Measurements from ENCODE around the gene RPTOR. TPM values are rescaled to one million over a fixed set of nuclear protein-coding genes. Genes with fewer than 3 reads are reported as not detected.

Gene RPTOR
- total RNA-seq, 1 experiment from 2014 or later: 58.0 TPM

- Histone ChIP-seq H3K4me3 (ENCODE audit: low read depth in 2 of 2, low read length in 2 of 2) (no peak overlapping the region), H3K36me3 (ENCODE audit: control insufficient read depth, insufficient read depth, low read length) (no peaks in the 10 kb centered on the region), H3K4me1 (ENCODE audit: control insufficient read depth, insufficient read depth, low read length) (no peaks in the 10 kb centered on the region), H3K27me3 (ENCODE audit: control insufficient read depth, insufficient read depth, low read length) (no peaks in the 10 kb centered on the region), H3K27ac (ENCODE audit: low read length) (no peak overlapping the region), H3K9me3 (ENCODE audit: control insufficient read depth, insufficient read depth, low read depth, low read length) (no peaks in the 10 kb centered on the region)
- CTCF ChIA-PET: no interaction called here
- DNase-seq (ENCODE audit: low read depth, low spot score) (no peak), ATAC-seq (no peak)
- BruUV-seq (replicated peaks): no TSS peak
- in situ Hi-C loops (cut with HindIII; ENCODE audit: low pct_unique_long_range_greater_than_20kb, low sequenced_read_pairs) (no loop called here), intact Hi-C loops (cut with micrococcal nuclease; ENCODE audit: unreplicated experiment) (no loop called here)
- TF ChIP-seq TCF7L2 (IDR thresholded peaks at IDR 0.05; ENCODE audit: low read depth, low read length) (no peak), SIN3A (IDR thresholded peaks at IDR 0.05; ENCODE audit: borderline replicate concordance, insufficient read depth, low read depth, low read length) (no peak), POLR2AphosphoS5 (IDR thresholded peaks at IDR 0.05; ENCODE audit: low read depth, low read length) (no peak)
- TF ChIP-seq, protein P1, sequence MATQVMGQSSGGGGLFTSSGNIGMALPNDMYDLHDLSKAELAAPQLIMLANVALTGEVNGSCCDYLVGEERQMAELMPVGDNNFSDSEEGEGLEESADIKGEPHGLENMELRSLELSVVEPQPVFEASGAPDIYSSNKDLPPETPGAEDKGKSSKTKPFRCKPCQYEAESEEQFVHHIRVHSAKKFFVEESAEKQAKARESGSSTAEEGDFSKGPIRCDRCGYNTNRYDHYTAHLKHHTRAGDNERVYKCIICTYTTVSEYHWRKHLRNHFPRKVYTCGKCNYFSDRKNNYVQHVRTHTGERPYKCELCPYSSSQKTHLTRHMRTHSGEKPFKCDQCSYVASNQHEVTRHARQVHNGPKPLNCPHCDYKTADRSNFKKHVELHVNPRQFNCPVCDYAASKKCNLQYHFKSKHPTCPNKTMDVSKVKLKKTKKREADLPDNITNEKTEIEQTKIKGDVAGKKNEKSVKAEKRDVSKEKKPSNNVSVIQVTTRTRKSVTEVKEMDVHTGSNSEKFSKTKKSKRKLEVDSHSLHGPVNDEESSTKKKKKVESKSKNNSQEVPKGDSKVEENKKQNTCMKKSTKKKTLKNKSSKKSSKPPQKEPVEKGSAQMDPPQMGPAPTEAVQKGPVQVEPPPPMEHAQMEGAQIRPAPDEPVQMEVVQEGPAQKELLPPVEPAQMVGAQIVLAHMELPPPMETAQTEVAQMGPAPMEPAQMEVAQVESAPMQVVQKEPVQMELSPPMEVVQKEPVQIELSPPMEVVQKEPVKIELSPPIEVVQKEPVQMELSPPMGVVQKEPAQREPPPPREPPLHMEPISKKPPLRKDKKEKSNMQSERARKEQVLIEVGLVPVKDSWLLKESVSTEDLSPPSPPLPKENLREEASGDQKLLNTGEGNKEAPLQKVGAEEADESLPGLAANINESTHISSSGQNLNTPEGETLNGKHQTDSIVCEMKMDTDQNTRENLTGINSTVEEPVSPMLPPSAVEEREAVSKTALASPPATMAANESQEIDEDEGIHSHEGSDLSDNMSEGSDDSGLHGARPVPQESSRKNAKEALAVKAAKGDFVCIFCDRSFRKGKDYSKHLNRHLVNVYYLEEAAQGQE (IDR thresholded peaks at IDR 0.05; ENCODE audit: insufficient read depth in 1 of 2, low read depth in 2 of 2, low read length in 1 of 2): no peak
- TF ChIP-seq, protein P2, sequence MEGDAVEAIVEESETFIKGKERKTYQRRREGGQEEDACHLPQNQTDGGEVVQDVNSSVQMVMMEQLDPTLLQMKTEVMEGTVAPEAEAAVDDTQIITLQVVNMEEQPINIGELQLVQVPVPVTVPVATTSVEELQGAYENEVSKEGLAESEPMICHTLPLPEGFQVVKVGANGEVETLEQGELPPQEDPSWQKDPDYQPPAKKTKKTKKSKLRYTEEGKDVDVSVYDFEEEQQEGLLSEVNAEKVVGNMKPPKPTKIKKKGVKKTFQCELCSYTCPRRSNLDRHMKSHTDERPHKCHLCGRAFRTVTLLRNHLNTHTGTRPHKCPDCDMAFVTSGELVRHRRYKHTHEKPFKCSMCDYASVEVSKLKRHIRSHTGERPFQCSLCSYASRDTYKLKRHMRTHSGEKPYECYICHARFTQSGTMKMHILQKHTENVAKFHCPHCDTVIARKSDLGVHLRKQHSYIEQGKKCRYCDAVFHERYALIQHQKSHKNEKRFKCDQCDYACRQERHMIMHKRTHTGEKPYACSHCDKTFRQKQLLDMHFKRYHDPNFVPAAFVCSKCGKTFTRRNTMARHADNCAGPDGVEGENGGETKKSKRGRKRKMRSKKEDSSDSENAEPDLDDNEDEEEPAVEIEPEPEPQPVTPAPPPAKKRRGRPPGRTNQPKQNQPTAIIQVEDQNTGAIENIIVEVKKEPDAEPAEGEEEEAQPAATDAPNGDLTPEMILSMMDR (IDR thresholded peaks at IDR 0.05): no peak
- POLR2A ChIA-PET: interaction anchor here (0.6 kb wide), 1 partner anchor 23 kb away, joined by 4 read pairs; no protein-coding TSS in a partner anchor
These were observed 45.7 kb upstream of the RPTOR start for GRCh38 chr17:80498920-80499410.

GRCh38 chr17:80499560-80499959, 45.1 kb upstream of the RPTOR start:
- Histone ChIP-seq H3K4me3 (ENCODE audit: low read depth in 2 of 2, low read length in 2 of 2) (no peak overlapping the region), H3K27ac (ENCODE audit: low read length) (no peak overlapping the region), H3K36me3 (ENCODE audit: control insufficient read depth, insufficient read depth, low read length) (no peaks in the 10 kb centered on the region), H3K27me3 (ENCODE audit: control insufficient read depth, insufficient read depth, low read length) (no peaks in the 10 kb centered on the region), H3K9me3 (ENCODE audit: control insufficient read depth, insufficient read depth, low read depth, low read length) (no peaks in the 10 kb centered on the region), H3K4me1 (ENCODE audit: control insufficient read depth, insufficient read depth, low read length) (no peaks in the 10 kb centered on the region)
- ChIA-PET CTCF (interaction anchor here (0.6 kb wide), 1 partner anchor 15 kb away, joined by 8 read pairs; no protein-coding TSS in a partner anchor), POLR2A (no interaction called here)
- DNase-seq (ENCODE audit: low read depth, low spot score) (no peak), ATAC-seq (no peak)
- in situ Hi-C loops (cut with HindIII; ENCODE audit: low pct_unique_long_range_greater_than_20kb, low sequenced_read_pairs) (no loop called here), intact Hi-C loops (cut with micrococcal nuclease; ENCODE audit: unreplicated experiment) (no loop called here)
- BruUV-seq (replicated peaks): no TSS peak
- no peak for TF ChIP-seq POLR2AphosphoS5 (IDR thresholded peaks at IDR 0.05; ENCODE audit: low read depth, low read length)
- TF ChIP-seq TCF7L2 (IDR thresholded peaks at IDR 0.05; ENCODE audit: low read depth, low read length): no peak
- TF ChIP-seq, protein P2 (IDR thresholded peaks at IDR 0.05): no peak
- no peak for TF ChIP-seq SIN3A (IDR thresholded peaks at IDR 0.05; ENCODE audit: borderline replicate concordance, insufficient read depth, low read depth, low read length)
- TF ChIP-seq, protein P1 (IDR thresholded peaks at IDR 0.05; ENCODE audit: insufficient read depth in 1 of 2, low read depth in 2 of 2, low read length in 1 of 2): no peak
